HT1080 (cell line): ENCODE results near the gene GUK1. TPM values are rescaled to one million over a fixed set of nuclear protein-coding genes. Genes with fewer than 3 reads are reported as not detected.

Source experiments
- DNase-seq: peaks from one replicate; pipeline ENCODE4 v3.0.0-alpha.2; 2015; ENCODE audit warnings: low read depth
- total RNA-seq: library from RNA; depleted of rRNA; stranded (reverse); fragments of >200 nt; shearing (Covaris generic); gene quantifications from 2 replicates; pipeline ENCODE4 v1.2.3, GENCODE V29; 2014

GUK1 gene
- total RNA-seq, 1 experiment from 2014 or later, result 208 TPM

DNA sequence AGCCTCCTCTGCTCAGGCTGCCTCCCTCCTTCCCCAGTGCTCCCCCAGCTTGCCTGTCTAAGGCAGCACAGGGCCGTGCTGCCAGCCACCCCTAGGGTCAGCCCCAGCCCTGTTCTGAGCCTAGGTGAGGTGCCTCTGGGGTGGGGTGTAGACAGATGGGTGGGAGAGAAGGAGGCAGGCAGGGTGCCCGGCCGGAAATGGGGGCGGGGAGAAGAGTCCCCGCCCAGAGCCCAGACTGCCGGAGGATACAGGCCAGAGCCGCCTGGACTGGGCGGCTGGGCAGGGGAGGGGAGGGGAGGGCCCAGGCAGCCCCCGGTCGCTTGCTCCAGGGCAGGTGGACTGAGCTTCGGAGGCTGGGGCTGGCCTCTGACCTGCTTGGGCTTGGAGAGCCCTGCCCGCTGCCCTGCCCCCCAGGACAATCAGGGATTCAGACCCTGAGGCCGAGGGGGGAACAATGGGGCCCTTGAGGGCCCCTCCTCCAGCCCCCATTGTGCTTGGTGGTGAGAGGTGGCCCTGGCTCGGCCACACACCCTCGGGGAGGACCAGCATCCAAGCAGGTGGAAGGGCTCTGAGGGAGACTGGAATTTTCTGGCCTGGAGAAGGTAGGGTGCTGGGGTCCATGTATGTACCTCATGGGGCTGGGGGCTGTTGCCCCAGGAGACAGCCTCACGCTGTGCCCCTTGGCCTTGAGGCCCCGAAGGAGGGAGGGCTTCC, 9.5 kb downstream of the GUK1 start, which contains the start of gene GJC2:
Gene GJC2 (plus strand): TSS at position 525 of the 714 bp plus-strand sequence. CDS start 7,829 bp downstream, outside the sequence.
- DNase-seq, result no peak

DNA sequence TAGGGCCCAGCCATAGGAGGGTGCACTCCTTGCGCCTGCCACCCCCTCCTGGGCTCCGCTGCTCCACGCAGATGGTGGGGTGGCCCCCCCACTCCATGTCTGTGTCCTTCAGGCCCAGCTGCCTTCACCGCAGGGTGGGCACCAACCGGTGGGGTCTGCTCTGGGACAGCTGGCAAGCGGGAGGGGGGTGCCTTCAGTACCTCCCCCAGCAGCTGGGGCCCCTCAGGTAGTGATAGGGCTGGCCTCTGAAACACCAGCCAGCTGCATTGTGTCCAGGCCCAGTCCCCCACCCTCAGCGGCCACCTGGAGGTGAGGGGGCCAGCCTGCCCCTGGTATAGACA, 10.0 kb downstream of the GUK1 start:
- no peak for DNase-seq

DNA sequence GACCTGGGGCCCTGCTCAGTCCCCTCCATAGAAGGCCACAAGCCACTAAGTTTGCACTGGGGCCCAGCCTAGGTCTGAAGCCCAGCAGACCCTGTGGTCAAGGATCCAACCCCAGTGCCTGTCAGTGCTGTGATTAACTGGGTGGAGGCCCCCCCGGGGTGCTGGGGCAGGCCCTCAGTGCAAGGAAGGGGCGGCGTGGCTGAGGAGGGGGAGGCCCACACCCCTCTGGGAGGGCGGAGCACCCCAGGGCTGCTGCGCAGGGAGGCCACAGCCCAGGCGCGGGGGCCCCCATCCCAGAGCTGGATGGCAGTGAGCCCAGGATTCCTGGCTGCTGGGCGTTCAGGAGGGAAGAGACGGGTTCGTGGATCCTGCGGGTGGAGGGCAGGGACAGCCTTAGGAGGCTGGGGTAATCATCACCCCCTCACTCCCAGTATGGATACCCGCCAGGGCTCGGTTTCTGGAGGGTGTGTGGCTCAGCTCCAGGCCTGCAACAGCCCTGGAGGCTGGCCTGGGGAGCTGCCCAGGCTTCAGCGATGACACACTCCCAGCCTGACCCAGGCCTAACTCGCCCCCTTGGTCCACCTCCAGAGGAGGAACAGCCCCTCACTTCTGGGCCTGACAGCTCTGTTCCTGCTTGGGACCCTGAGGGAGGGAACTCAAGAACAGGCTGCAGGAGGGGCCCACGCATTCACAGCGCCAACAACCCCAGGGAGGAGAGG, 10.5 kb downstream of the GUK1 start:
- no peak for DNase-seq

DNA sequence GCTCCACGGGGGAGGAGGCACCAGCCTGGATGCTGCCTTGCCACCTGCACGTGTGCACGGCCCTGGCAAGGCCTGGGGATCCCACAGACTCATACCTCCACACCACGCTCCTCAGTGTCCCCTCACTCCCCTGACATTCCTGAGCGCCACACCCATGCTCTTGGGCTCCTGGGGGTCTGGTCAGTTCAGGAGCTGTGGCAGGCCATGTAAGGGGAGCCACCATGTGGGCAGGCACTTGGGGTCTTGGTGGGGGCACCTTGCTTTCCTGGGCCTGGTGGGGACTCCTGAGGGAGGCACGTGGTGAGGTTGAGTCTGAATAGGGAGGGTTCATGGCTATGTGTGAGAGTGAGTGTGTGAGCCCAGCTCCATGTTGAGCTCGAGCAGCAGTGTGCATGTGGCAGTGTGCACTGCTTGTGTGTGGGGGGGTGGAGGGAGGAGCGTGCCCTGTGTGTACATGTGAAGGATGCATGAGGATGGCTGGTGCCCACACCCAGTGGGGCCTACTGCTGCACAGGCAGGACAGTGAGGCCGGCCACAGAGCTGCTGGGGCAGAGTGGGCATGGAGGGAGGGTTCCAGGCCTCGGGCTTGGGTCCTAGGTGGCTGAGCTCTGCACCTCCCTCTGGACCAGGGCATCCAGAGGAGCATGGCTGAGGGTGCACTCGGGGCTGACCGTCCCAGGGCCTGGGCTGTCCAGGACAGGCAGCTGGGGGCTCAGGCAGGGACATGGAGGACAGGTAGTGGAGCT, 11.3 kb downstream of the GUK1 start:
- DNase-seq, result no peak

DNA sequence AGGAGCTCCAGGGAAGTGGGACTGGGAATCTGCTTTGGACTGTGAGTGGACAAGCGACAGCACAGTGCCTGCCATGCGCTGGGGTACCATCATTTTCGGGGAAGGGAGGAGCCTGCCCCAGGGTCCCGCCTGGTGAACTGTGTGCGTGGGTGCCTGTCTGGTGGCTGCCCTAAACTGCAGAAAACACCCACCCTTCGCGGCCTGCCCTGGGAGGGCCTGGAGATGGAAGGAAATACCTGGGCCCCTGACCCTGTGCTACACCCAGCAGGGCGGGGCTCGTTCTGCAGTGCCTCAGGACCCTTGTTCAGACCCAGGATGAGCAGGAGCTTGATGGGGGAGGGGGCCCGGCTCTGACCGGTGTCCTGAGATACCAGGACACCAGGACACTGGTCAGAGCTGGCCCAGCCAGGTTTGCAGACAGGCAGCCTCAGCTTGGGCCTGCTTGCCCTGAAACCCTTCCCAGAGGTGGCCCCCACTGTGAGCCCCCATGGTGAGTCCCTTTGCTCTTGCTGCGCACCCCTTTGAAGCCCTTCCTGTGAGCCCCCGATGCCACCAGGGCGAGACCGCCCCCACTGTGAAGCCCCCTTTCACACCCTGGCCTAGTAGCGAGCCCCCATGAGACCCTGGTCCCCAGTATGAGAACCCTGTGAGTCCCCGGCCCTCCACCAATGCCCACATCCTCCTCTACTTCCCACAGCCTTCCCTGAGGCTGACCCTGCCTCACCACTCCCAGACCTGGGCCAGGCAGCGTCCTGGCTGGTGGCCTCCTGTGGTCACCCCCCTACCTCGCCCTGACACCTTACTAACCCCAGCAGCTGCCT, 12.2 kb downstream of the GUK1 start:
- DNase-seq, result no peak

DNA sequence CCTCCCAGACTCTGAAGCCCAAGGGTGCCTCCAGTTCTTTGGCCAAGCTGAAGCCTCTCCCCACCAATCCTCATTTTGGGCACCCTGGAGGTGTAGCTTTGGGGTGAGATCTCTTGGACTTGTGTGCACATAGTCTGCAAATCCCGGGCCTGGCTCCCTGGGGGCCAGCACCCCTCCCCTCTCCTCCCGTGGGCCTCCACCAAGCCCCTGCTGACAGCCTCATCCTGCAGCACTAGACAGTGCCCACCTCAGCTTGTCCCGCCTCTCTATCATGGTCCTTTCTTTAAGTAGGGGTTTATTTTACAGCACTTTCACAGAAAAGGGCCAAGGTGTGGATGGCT, 12.8 kb downstream of the GUK1 start:
- DNase-seq, result no peak

DNA sequence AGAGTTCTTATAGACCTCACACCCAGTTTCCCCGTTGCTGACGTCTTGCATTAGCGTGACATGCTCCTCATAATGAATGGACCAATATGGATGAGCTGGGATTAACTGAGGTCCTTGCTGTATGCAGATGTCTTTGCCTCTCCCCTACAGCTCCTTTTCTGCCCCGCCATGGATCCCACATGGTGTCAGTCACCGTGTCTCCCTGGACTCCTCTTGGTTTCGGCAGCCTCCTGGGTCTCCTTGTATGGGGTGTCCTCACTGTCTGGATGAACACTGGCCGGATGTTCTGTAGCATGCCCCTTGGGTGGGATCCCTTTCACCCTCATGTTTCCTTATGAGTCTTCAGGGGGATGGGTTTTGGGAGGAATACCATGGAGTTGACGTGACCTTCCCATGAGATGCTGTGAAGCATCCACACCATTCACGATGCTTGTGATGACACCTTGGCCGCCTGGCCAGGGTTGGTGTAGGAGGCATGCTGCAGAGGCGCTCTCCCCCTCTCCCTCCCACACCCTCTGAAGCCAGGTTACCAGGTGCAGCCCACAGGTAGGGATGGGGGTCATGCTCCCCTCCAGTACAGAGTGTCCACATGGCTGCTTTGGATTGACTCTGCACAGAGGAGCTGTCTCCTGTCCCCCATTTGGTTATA, 14.1 kb downstream of the GUK1 start:
- no peak for DNase-seq

DNA sequence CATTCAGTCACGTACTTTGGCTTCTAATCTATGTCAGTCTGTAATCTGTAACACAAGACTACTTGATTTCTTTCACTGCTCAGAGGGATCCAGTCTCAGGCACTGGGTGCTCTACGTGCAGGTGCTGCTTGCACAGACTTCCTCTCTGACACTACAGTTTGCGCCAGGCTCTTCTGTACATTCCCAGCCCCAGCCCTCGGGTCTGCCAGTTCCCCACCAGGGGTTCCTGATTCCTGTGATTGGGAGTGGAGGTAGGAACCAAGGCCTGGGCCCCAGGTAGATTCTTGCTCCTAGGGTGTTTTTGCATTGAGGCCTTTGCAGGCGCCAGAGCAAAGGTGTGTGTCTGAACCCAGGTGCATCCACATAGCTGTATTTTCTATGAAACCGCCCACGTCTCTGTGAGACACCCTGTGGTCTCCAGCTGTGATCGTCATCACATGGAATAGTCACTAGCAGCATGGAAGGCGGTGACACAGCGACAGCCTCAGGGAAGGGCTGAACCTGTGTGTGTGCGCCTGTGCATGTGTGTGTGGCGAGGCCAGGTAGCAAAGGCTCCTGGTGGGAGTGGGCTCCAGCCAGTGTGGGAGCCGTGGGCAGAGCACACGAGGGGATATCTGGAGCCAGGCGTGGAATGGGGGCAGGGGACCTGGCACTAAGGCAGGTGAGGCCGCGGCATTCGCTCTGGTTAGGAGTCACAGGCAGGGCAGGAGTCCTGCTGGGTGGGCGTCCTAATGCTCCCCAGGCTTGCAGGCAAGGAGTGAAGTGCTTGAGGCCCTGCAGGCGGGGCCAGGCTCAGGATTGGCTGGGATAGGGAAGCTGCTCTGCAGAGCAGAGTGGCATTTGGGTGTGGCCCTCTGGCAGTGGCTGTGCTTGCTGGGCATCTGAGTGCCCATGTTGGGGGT, 14.8 kb downstream of the GUK1 start:
- no peak for DNase-seq

DNA sequence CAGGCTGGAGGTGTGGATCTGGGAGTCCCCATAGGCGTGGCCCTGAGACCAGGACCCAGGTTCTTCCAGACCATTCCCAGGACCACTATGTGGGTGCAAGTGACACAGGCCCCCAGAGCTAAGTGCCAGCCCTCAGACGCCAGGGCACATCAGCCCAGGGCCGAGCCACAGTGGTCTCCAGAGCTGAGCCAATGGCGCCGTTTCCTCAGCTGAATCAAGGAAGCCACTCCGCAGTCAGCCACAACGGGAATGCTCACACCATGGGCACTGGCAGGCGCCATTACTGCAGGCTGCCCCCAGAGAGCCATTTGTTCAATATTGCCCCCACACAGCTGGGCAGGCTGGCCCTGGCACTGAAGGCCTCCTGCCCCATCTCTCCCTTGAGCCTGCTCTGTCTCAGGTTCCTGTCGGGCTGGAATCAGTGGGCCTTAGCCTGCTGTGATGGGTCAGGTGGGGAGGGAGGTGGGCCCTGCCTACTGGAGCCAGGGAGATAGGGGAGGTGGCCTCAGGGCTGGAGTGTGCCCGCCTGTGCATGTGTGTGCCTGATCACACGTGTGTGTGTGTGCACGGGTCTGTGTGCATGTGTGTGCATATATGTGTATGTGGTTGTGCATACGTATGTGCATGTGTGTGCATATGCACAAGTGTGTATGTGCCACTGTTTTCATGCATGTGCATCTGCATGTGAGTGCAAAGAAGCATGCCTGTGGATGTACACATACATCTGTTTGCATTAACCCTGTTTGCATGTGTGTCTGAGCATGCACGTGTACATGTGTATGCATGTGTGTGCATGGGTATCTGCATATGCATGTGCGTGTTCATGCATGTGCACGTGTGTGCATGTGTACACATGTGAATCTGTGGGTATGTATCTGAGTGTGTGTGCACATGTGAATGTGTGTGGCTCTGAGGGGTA, 15.8 kb downstream of the GUK1 start:
- no peak for DNase-seq

DNA sequence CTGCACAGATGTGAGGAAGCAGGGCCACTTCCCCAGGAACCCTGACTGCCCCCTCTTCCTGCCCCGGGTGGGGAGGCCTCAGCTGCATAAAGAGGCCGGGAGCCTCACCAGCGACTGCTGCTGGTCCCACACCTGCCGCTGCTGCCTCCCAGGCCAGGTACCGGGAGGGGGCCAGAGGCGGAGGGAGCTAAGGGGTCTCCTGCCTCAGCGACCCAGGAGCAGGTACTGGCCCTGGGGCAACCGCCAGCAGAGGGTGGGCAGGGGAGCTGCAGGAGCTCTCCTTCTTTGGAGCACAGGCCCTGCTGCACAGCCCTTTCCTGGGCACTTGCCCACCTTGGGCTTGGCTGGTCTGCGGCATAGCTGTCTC, 16.4 kb downstream of the GUK1 start:
- no peak for DNase-seq

DNA sequence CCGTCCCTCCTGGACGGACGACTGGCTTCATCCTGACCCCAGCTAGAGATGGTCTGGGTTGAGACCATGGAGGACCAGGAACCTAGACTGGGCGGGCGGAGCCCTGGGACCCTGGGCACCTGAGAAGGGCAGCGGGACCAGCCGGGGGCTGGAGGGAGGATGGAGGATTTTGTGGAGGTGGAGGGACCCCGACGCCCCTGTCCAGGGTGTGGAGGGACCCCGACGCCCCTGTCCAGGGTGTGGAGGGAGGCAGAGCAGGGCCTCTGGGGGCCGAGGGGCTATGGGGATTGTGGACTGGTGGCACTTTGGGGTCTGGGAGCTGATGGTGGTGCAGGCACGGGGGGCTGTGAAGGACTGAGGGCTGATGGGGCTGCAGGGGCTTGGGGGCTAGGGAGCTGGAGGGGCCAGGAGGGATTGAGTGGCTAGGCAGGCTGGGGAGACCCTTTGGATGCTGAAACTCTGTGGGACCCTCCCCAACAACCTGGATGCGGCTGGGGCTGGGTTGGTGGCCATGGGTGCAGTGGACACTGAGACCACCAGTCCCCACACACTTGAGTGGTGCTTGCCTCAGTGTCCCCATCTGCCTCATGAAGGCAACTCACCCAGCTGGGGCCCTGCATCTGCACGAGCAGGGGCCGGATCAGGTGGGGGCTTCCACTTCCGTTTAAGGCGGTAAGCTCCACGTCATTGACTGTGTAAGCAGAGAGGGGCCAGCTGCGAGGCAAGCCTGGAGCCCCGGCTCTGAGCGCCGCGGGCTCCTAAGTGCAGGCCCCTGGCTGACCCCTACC, 17.1 kb downstream of the GUK1 start:
- no peak for DNase-seq

DNA sequence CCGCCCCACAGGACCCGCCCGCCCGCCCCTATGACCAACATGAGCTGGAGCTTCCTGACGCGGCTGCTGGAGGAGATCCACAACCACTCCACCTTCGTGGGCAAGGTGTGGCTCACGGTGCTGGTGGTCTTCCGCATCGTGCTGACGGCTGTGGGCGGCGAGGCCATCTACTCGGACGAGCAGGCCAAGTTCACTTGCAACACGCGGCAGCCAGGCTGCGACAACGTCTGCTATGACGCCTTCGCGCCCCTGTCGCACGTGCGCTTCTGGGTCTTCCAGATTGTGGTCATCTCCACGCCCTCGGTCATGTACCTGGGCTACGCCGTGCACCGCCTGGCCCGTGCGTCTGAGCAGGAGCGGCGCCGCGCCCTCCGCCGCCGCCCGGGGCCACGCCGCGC, 17.6 kb downstream of the GUK1 start:
- no peak for DNase-seq

DNA sequence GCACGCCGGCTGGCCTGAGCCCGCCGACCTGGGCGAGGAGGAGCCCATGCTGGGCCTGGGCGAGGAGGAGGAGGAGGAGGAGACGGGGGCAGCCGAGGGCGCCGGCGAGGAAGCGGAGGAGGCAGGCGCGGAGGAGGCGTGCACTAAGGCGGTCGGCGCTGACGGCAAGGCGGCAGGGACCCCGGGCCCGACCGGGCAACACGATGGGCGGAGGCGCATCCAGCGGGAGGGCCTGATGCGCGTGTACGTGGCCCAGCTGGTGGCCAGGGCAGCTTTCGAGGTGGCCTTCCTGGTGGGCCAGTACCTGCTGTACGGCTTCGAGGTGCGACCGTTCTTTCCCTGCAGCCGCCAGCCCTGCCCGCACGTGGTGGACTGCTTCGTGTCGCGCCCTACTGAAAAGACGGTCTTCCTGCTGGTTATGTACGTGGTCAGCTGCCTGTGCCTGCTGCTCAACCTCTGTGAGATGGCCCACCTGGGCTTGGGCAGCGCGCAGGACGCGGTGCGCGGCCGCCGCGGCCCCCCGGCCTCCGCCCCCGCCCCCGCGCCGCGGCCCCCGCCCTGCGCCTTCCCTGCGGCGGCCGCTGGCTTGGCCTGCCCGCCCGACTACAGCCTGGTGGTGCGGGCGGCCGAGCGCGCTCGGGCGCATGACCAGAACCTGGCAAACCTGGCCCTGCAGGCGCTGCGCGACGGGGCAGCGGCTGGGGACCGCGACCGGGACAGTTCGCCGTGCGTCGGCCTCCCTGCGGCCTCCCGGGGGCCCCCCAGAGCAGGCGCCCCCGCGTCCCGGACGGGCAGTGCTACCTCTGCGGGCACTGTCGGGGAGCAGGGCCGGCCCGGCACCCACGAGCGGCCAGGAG, 18.3 kb downstream of the GUK1 start:
- no peak for DNase-seq

DNA sequence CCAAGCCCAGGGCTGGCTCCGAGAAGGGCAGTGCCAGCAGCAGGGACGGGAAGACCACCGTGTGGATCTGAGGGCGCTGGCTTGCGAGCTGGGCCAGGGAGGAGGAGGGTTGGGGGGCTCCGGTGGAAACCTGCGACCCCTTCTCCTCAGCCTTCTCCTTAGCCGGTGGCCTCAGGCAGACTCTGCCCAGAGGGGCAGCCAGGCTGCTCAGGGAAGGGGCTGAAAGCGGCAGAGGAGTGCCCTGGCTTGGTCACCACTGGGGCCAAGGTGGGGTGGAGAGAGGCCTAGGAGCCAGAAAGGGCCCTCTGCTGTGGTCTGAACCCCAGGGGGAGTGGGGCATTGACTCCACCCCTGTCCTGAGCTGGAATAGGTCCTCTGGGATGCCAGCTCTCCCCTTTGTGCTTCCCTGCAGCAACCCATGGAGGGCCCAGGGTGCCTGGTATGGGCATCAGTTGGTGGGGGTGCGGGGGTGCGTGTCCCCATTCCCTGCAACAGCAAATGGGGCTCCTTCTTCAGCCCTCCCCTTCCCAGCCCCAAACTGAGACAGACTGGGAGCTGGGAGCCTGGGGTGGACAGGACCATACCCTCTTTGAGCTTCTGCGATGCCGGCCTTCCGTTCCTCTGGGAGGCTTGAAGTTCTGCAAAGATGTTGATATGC, 19.1 kb downstream of the GUK1 start:
- DNase-seq, result no peak

DNA sequence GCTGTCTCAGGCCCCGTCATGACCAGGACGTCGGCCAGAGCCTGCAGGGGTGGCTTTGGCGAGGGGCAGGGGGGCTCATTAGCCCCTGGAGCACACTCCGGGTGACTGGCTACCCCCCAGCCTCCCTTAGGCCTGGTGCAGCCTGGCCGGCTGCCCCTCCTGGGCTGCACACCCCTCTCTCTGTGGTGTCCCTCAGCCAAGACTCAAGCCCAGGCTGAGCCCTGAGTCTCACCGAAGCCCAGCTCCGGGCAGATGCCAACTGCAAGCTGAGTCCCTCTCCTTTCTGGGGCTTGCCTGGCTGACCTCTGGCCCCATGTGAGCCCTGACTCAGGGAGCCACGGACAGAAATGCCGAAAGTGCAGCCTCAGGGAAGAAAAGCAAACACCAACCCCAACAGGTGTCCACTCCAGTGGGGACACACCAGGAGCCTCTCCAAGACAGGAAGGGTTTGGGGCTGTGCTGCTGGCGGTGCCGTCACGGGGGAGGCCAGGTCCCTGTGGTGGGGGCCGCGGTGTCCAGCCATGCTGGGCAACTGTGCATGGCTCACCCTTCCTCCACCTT, 20.2 kb downstream of the GUK1 start:
- no peak for DNase-seq

DNA sequence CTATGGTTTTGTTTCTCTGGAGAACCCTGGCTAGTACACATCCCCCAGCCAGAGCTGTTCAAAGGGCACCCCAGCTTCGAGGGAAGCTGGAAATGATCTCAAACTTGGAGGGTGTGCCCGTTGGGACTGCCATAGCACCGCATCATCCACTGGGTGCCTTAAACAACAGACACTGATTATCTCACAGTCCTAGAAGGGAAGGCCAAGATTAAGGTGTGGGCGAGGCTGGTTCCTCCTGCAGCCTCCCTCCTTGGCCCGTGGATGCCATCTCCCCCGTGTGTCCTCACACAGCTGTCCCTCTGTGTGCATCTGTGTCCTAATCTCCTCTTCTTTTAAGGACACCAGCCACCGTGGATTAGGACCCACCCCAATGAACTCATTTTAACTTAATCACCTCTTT, 21.3 kb downstream of the GUK1 start:
- no peak for DNase-seq
